Activated T-helper 1 cell treated with anti-CD3 and anti-CD28 coated beads, Interleukin-12 subunit alpha, Interleukin-12 subunit beta, Interleukin-2, Interleukin-4 antibody, amounts not matched to agents 30 ng/mL and 10 ng/mL and 1 ng/mL, durations not matched to agents 14 hours and 24 hours and 36 hours (primary cell): ENCODE data around the gene TENM4. TPM values are rescaled to one million over a fixed set of nuclear protein-coding genes. Genes with fewer than 3 reads are reported as not detected.

Experiments
- DNase-seq: peaks from one replicate; pipeline ENCODE4 v3.0.0; 2021; ENCODE audit warnings: low spot score
- H3K27ac Mint-ChIP-seq: one replicate; pipeline ENCODE4 v1.8.0; 2021; ENCODE audit warnings: mild to moderate bottlenecking, mixed read lengths
- H3K27me3 Mint-ChIP-seq: one replicate; pipeline ENCODE4 v1.8.0; 2022; ENCODE audit warnings: mild to moderate bottlenecking, moderate library complexity, mixed read lengths; ENCODE audit not compliant: insufficient read depth
- H3K36me3 Mint-ChIP-seq: one replicate; pipeline ENCODE4 v1.8.0; 2021; ENCODE audit warnings: low read depth, mixed read lengths
- H3K4me1 Mint-ChIP-seq: one replicate; pipeline ENCODE4 v1.8.0; 2021; ENCODE audit warnings: low read depth, mixed read lengths
- H3K4me3 Mint-ChIP-seq: one replicate; pipeline ENCODE4 v1.8.0; 2021; ENCODE audit warnings: mild to moderate bottlenecking, moderate library complexity, mixed read lengths
- H3K9me3 Mint-ChIP-seq: one replicate; pipeline ENCODE4 v1.8.0; 2021; ENCODE audit warnings: mixed read lengths
- intact Hi-C: fragments of 100-400 bp; cut with micrococcal nuclease; formaldehyde crosslinking; loops from one replicate; pipeline ENCODE4 v1.15.1; 2024
- total RNA-seq: library from RNA; stranded (reverse); gene quantifications from 2 replicates; pipeline ENCODE4 v1.2.3, GENCODE V29; 2022

The TENM4 gene
- total RNA-seq, 1 donor from 2014 or later = 0.03 TPM

GRCh38 chr11:79156031-79156430 lies 284.8 kb downstream of the TENM4 start:
- no peak overlapping the region for H3K4me3 Mint-ChIP-seq
- H3K27ac Mint-ChIP-seq = no peak overlapping the region
- DNase-seq = no peak
- peaks cover 2% of the 10 kb centered on the region for H3K27me3 Mint-ChIP-seq
- intact Hi-C loops = no loop called here
- H3K9me3 Mint-ChIP-seq = no peaks in the 10 kb centered on the region
- H3K4me1 Mint-ChIP-seq = no peaks in the 10 kb centered on the region
- no peaks in the 10 kb centered on the region for H3K36me3 Mint-ChIP-seq

DNA sequence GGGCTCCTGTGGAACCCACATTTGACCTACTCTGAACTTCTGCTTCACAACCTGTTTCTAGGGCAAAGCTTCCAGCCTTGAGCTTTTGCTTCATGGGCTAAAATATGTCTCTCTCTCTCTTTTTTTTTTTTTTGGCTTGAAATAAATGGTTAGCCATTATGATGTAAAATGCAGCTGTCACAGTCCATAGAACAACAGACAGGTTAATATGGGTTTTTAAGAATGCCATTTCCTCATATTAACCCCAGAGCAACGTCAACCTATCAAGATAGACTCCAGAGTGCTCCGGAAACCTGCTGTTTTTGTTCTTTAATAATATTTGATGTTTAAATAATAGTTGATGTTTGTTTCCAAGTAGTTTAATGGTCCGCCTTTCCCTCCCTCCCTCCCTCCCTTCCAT lies 285.6 kb downstream of the TENM4 start:
- Mint-ChIP-seq H3K27ac (no peak overlapping the region), H3K9me3 (no peaks in the 10 kb centered on the region), H3K4me3 (no peak overlapping the region), H3K27me3 (peaks cover 2% of the 10 kb centered on the region), H3K4me1 (no peaks in the 10 kb centered on the region), H3K36me3 (no peaks in the 10 kb centered on the region)
- DNase-seq = no peak
- intact Hi-C loops = no loop called here

- Mint-ChIP-seq H3K4me1 (no peaks in the 10 kb centered on the region), H3K4me3 (no peak overlapping the region), H3K36me3 (no peaks in the 10 kb centered on the region), H3K9me3 (no peaks in the 10 kb centered on the region), H3K27ac (no peak overlapping the region), H3K27me3 (no peaks in the 10 kb centered on the region)
- DNase-seq = no peak
- intact Hi-C loops = no loop called here
These were observed 288.3 kb downstream of the TENM4 start for GRCh38 chr11:79152511-79152910.

DNA sequence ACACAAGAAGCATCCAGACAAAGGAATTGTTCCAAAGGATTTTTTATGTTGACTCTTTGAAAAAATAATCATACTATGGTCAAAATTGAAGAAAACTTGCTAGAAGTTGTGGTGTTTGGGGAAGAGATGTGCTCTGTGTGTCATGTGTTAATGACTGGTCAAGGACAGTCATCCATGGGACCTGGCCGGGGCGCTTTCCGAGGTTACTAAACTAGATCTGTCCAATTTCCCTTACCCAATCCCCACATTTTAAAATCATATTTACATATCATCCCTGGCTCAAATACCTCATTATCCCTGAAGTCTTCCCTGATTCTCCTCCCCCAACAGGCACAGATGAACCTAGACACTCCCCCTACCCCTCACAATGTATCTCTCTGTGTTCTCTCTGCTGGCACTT lies 289.4 kb downstream of the TENM4 start:
- intact Hi-C loops = no loop called here
- Mint-ChIP-seq H3K9me3 (no peaks in the 10 kb centered on the region), H3K4me1 (no peaks in the 10 kb centered on the region), H3K27me3 (no peaks in the 10 kb centered on the region), H3K4me3 (no peak overlapping the region), H3K36me3 (no peaks in the 10 kb centered on the region), H3K27ac (no peak overlapping the region)
- no peak for DNase-seq

GRCh38 chr11:79150966-79151365 lies 289.9 kb downstream of the TENM4 start:
- H3K36me3 Mint-ChIP-seq = no peaks in the 10 kb centered on the region
- intact Hi-C loops = no loop called here
- no peak overlapping the region for H3K27ac Mint-ChIP-seq

DNA sequence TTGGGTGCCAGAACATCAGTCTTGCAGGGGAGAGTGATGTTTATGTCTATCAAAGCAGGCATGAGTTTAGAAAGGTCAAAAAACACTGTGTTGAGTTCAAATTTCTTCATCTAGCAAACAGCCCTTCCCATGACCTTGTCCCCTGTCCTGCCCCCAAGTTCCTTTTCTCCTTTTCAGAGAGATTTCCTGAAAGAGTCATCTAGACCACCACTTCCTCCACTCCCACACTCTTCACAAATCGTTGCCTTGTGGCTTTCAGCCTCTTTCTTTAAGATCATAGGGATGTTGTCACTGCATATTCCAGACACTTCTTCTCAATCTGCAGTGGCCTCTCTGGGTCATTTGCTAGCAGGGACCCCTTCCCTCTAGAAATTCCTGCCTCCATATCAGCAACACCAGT lies 290.5 kb downstream of the TENM4 start:
- Mint-ChIP-seq H3K4me1 (no peaks in the 10 kb centered on the region), H3K27ac (no peak overlapping the region), H3K9me3 (no peaks in the 10 kb centered on the region), H3K36me3 (no peaks in the 10 kb centered on the region), H3K4me3 (no peak overlapping the region), H3K27me3 (no peaks in the 10 kb centered on the region)
- intact Hi-C loops = no loop called here
- no peak for DNase-seq

More at GRCh38 chr11:79150966-79151365, 289.9 kb downstream of the TENM4 start:
- no peaks in the 10 kb centered on the region for H3K9me3 Mint-ChIP-seq
- H3K4me1 Mint-ChIP-seq = no peaks in the 10 kb centered on the region
- H3K4me3 Mint-ChIP-seq = no peak overlapping the region
- no peaks in the 10 kb centered on the region for H3K27me3 Mint-ChIP-seq
- no peak for DNase-seq

GRCh38 chr11:79147731-79148130 lies 293.1 kb downstream of the TENM4 start:
- no peaks in the 10 kb centered on the region for H3K36me3 Mint-ChIP-seq
- intact Hi-C loops = no loop called here
- DNase-seq = no peak
- H3K4me1 Mint-ChIP-seq = no peaks in the 10 kb centered on the region
- no peaks in the 10 kb centered on the region for H3K9me3 Mint-ChIP-seq
- H3K27ac Mint-ChIP-seq = no peak overlapping the region
- H3K4me3 Mint-ChIP-seq = no peak overlapping the region
- H3K27me3 Mint-ChIP-seq = no peaks in the 10 kb centered on the region

DNA sequence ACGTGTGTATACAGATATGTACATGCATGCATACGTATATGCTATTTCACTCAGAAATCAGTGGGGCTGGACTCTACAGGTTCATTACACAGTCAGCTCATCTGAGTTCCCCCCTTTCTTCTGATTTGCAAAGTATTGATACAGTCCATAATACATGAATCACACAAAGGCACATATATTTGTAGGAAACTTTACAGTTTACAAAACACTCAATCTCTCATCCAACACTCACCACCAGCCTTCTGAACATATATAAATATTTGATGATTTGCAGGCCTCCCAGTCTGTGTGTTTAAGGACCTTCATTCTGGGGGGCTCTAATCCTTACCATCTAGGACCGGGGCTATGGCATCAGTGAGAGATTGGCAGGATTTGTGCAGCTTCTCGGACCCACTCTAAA lies 293.8 kb downstream of the TENM4 start:
- no peak overlapping the region for H3K4me3 Mint-ChIP-seq
- no peak overlapping the region for H3K27ac Mint-ChIP-seq
- DNase-seq = no peak
- intact Hi-C loops = no loop called here
- no peaks in the 10 kb centered on the region for H3K9me3 Mint-ChIP-seq
- H3K27me3 Mint-ChIP-seq = no peaks in the 10 kb centered on the region
- H3K4me1 Mint-ChIP-seq = no peaks in the 10 kb centered on the region
- H3K36me3 Mint-ChIP-seq = no peaks in the 10 kb centered on the region

- H3K27me3 Mint-ChIP-seq = no peaks in the 10 kb centered on the region
- no peak for DNase-seq
- no peak overlapping the region for H3K27ac Mint-ChIP-seq
- H3K4me3 Mint-ChIP-seq = no peak overlapping the region
- no peaks in the 10 kb centered on the region for H3K36me3 Mint-ChIP-seq
- no peaks in the 10 kb centered on the region for H3K9me3 Mint-ChIP-seq
- intact Hi-C loops = no loop called here
- H3K4me1 Mint-ChIP-seq = no peaks in the 10 kb centered on the region
These were observed 300.9 kb downstream of the TENM4 start for GRCh38 chr11:79139900-79140299.

GRCh38 chr11:79129702-79130101 lies 311.1 kb downstream of the TENM4 start:
- intact Hi-C loops = no loop called here
- Mint-ChIP-seq H3K36me3 (no peaks in the 10 kb centered on the region), H3K27me3 (no peaks in the 10 kb centered on the region), H3K27ac (no peak overlapping the region), H3K4me1 (no peaks in the 10 kb centered on the region), H3K9me3 (peaks cover 6% of the 10 kb centered on the region), H3K4me3 (no peak overlapping the region)
- no peak for DNase-seq

DNA sequence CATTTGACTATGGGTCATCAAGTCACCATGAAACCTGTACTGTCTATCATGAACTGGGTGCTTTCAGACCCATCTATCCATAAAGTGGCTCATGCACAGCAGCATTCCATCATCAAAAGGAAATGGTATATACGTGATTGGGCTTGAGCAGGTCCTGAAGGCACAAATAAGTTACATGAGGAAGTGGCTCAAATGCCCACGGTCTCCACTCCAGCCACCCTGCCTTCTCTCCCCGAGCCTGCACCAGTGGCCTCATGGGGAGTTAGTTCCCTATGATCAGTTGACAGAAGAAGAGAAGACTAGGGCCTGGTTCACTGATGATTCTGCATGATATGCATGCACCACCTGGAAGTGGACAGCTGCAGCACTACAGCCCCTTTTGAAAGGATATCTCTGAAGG lies 312.5 kb downstream of the TENM4 start:
- no peaks in the 10 kb centered on the region for H3K27me3 Mint-ChIP-seq
- no peak overlapping the region for H3K4me3 Mint-ChIP-seq
- peaks cover 6% of the 10 kb centered on the region for H3K9me3 Mint-ChIP-seq
- intact Hi-C loops = no loop called here
- H3K4me1 Mint-ChIP-seq = no peaks in the 10 kb centered on the region
- H3K36me3 Mint-ChIP-seq = no peaks in the 10 kb centered on the region
- no peak for DNase-seq
- H3K27ac Mint-ChIP-seq = no peak overlapping the region

- no peak overlapping the region for H3K27ac Mint-ChIP-seq
- H3K9me3 Mint-ChIP-seq = no peaks in the 10 kb centered on the region
- intact Hi-C loops = no loop called here
- H3K4me3 Mint-ChIP-seq = no peak overlapping the region
- no peaks in the 10 kb centered on the region for H3K36me3 Mint-ChIP-seq
- H3K4me1 Mint-ChIP-seq = no peaks in the 10 kb centered on the region
- no peak for DNase-seq
- H3K27me3 Mint-ChIP-seq = peaks cover under 1% of the 10 kb centered on the region
These were observed 318.1 kb downstream of the TENM4 start for GRCh38 chr11:79122759-79123158.

DNA sequence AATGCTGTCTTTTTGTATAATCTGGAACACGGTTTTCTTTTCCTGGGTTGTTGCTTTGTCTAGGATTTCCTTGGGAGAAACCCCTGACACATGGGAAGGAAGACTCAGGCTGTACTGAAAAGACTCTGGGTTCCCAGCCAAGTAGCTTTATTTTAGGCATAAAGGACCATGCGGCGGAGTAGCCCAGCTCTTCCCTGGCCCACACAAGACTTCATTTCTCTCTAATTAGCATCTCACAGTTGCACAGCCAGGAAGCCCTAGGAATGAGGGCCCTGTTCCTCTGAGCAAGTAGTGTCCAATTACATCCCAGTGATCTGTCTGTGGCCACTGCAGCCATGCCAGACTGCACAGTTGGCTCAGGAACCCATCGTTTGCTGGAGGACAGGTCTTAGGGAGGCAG lies 319.5 kb downstream of the TENM4 start:
- DNase-seq = no peak
- Mint-ChIP-seq H3K36me3 (no peaks in the 10 kb centered on the region), H3K9me3 (no peaks in the 10 kb centered on the region), H3K4me1 (no peaks in the 10 kb centered on the region), H3K27me3 (peaks cover 6% of the 10 kb centered on the region), H3K4me3 (no peak overlapping the region), H3K27ac (no peak overlapping the region)
- intact Hi-C loops = no loop called here

- Mint-ChIP-seq H3K27ac (no peak overlapping the region), H3K9me3 (no peaks in the 10 kb centered on the region), H3K36me3 (no peaks in the 10 kb centered on the region), H3K4me1 (no peaks in the 10 kb centered on the region), H3K27me3 (peaks cover 6% of the 10 kb centered on the region), H3K4me3 (no peak overlapping the region)
- DNase-seq = no peak
- intact Hi-C loops = no loop called here
These were observed 321.1 kb downstream of the TENM4 start for GRCh38 chr11:79119491-79120284.
